Suprapubic skin (tissue), 4 donors: ENCODE results near the gene WDR45B.

Source experiments
- CTCF ChIP-seq, 2 donors: fragments of 200-600 bp in 1 of 2; fragments of 450-650 bp in 1 of 2; sonication (generic) in 1 of 2; IDR thresholded peaks; one replicate each; pipeline ENCODE4 v1.5.1; 2016 to 2019; ENCODE audit warnings: antibody characterized with exemption in 2 of 2, mild to moderate bottlenecking in 1 of 2, moderate library complexity in 1 of 2
- EP300 ChIP-seq: sonication (generic); formaldehyde crosslinking; IDR thresholded peaks from one replicate; pipeline ENCODE4 v1.6.1; 2017; ENCODE audit warnings: antibody characterized with exemption
- POLR2AphosphoS5 ChIP-seq, 3 donors: sonication (generic); formaldehyde crosslinking; IDR thresholded peaks; one replicate each; pipeline ENCODE4 v1.6.1; 2017; ENCODE audit warnings: antibody characterized with exemption in 3 of 3

- TF ChIP-seq CTCF (IDR thresholded peaks at IDR 0.05) (no peak), EP300 (no peak), POLR2AphosphoS5 (IDR thresholded peaks at IDR 0.05) (no peak)
These were observed 16.0 kb upstream of the WDR45B start for GRCh38 chr17:82664276-82664575.
